PC-9 (cell line): ENCODE measurements around the gene DLEC1. TPM values are rescaled to one million over a fixed set of nuclear protein-coding genes. Genes with fewer than 3 reads are reported as not detected.

Source experiments
- BruUV-seq: library from RNA; stranded (reverse); fragments of 400-500 nt; replicated peaks from 2 replicates; lab custom pipeline; 2021; lab: Mats Ljungman, UMichigan
- CTCF ChIA-PET: fragments of 300-600 bp; sonication (Branson Sonifier 250); formaldehyde crosslinking; loops from one replicate; lab custom pipeline; 2022; ENCODE audit warnings: antibody characterized with exemption; lab: Charles Lee
- POLR2A ChIA-PET: fragments of 300-600 bp; sonication (Branson Sonifier 250); formaldehyde crosslinking; loops from one replicate; lab custom pipeline; 2022; ENCODE audit warnings: antibody characterized with exemption; ENCODE audit not compliant: unreplicated experiment; lab: Charles Lee
- DNase-seq, 2 experiments: peaks; one replicate each; pipeline versions ENCODE4 v3.0.0 to v3.0.0-alpha.2; 2015 to 2022; ENCODE audit warnings: mixed read lengths in 1 of 2
- H2AFZ ChIP-seq: fragments of 200-600 bp; sonication (generic); 2 replicates; pipeline ENCODE4 v1.8.1; 2017; ENCODE audit warnings: antibody characterized with exemption
- H3F3A ChIP-seq: fragments of 200-600 bp; sonication (generic); 2 replicates; pipeline ENCODE4 v1.8.1; 2017; ENCODE audit warnings: antibody characterized with exemption, mild to moderate bottlenecking, low read depth; ENCODE audit not compliant: insufficient read depth
- H3K27ac ChIP-seq: fragments of 200-600 bp; sonication (generic); 2 replicates; pipeline ENCODE4 v1.6.1; 2016; ENCODE audit warnings: mixed run types
- H3K27me3 ChIP-seq: fragments of 200-600 bp; sonication (generic); 2 replicates; pipeline ENCODE4 v1.6.1; 2016; ENCODE audit warnings: low read depth, mixed run types; ENCODE audit not compliant: insufficient read depth
- H3K36me3 ChIP-seq: fragments of 200-600 bp; sonication (generic); 2 replicates; pipeline ENCODE4 v1.6.1; 2016; ENCODE audit warnings: low read depth, mixed run types
- H3K4me1 ChIP-seq: fragments of 200-600 bp; sonication (generic); replicated peaks from 2 replicates; pipeline ENCODE4 v1.6.1; 2016; ENCODE audit warnings: mixed run types; ENCODE audit not compliant: insufficient read depth
- H3K4me2 ChIP-seq: fragments of 200-600 bp; sonication (generic); 2 replicates; pipeline ENCODE4 v1.6.1; 2017; ENCODE audit warnings: mixed run types
- H3K4me3 ChIP-seq: fragments of 200-600 bp; sonication (generic); 2 replicates; pipeline ENCODE4 v1.6.1; 2016; ENCODE audit warnings: mixed run types
- H3K79me2 ChIP-seq: fragments of 200-600 bp; sonication (generic); 2 replicates; pipeline ENCODE4 v1.6.1; 2017; ENCODE audit warnings: low read depth, mixed run types
- H3K9me2 ChIP-seq: fragments of 200-600 bp; sonication (generic); 2 replicates; pipeline ENCODE4 v1.8.1; 2017; ENCODE audit warnings: mild to moderate bottlenecking; ENCODE audit not compliant: insufficient read depth
- H3K9me3 ChIP-seq: fragments of 200-600 bp; sonication (generic); 2 replicates; pipeline ENCODE4 v1.8.1; 2016; ENCODE audit warnings: low read depth; ENCODE audit not compliant: insufficient read depth
- H4K20me1 ChIP-seq: fragments of 200-600 bp; sonication (generic); 2 replicates; pipeline ENCODE4 v1.8.1; 2017; ENCODE audit not compliant: insufficient read depth
- CTCF ChIP-seq: fragments of 200-600 bp; sonication (generic); conservative IDR thresholded peaks from 2 replicates; pipeline ENCODE4 v1.6.1; 2017; ENCODE audit warnings: mixed run types, antibody characterized with exemption, mild to moderate bottlenecking, moderate library complexity
- EZH2 ChIP-seq: fragments of 200-600 bp; sonication (generic); IDR thresholded peaks from 2 replicates; pipeline ENCODE4 v1.8.0; 2017; ENCODE audit warnings: antibody characterized with exemption, low read depth
- intact Hi-C: fragments of 100-400 bp; cut with micrococcal nuclease; formaldehyde crosslinking; loops from one replicate; pipeline ENCODE4 v1.10.0; 2022; ENCODE audit not compliant: unreplicated experiment
- total RNA-seq: library from RNA; stranded (reverse); gene quantifications from 2 replicates; pipeline ENCODE4 v1.2.3, GENCODE V29; 2021

The DLEC1 gene
- total RNA-seq, 1 experiment from 2014 or later: 0.35 TPM

- CTCF ChIA-PET: no interaction called here
- no peak overlapping the region for H2AFZ ChIP-seq
- H3K4me2 ChIP-seq: no peak overlapping the region
- no peaks in the 10 kb centered on the region for H3K4me1 ChIP-seq
- intact Hi-C loops: loop anchor here (10.0 kb wide), 1 partner anchor 337 kb away; the partner anchor contains the start of gene XYLB
- no peaks in the 10 kb centered on the region for H3K79me2 ChIP-seq
- no TSS peak for BruUV-seq
- H3K27me3 ChIP-seq: no peaks in the 10 kb centered on the region
- no peak overlapping the region for H3K4me3 ChIP-seq
- no peaks in the 10 kb centered on the region for H4K20me1 ChIP-seq
- no peak overlapping the region for H3K27ac ChIP-seq
- POLR2A ChIA-PET: no interaction called here
- no peaks in the 10 kb centered on the region for H3K9me2 ChIP-seq
- no peak for DNase-seq
- H3K36me3 ChIP-seq: no peaks in the 10 kb centered on the region
- no peaks in the 10 kb centered on the region for H3K9me3 ChIP-seq
- no peaks in the 10 kb centered on the region; the same call in 1 of the 2 replicates for H3F3A ChIP-seq
- TF ChIP-seq EZH2 (no peak), CTCF (no peak)
Observed at GRCh38 chr3:38007754-38008090, 31.3 kb upstream of the DLEC1 start.

- H4K20me1 ChIP-seq: no peaks in the 10 kb centered on the region
- intact Hi-C loops: loop anchor here (10.0 kb wide), 1 partner anchor 337 kb away; the partner anchor contains the start of gene XYLB
- ChIA-PET POLR2A (no interaction called here), CTCF (no interaction called here)
- no peaks in the 10 kb centered on the region for H3K9me2 ChIP-seq
- H3K36me3 ChIP-seq: no peaks in the 10 kb centered on the region
- H3K27me3 ChIP-seq: no peaks in the 10 kb centered on the region
- H2AFZ ChIP-seq: no peak overlapping the region
- no TSS peak for BruUV-seq
- H3K9me3 ChIP-seq: no peaks in the 10 kb centered on the region
- H3K4me2 ChIP-seq: no peak overlapping the region
- TF ChIP-seq EZH2 (no peak), CTCF (no peak)
- no peak overlapping the region for H3K27ac ChIP-seq
- no peak overlapping the region for H3K4me3 ChIP-seq
- H3K4me1 ChIP-seq: no peaks in the 10 kb centered on the region
- no peaks in the 10 kb centered on the region for H3K79me2 ChIP-seq
- no peaks in the 10 kb centered on the region; the same call in 1 of the 2 replicates for H3F3A ChIP-seq
- DNase-seq: no peak
Observed at GRCh38 chr3:38008191-38008701, 30.8 kb upstream of the DLEC1 start.

GRCh38 chr3:38008971-38009580 is 29.9 kb upstream of the DLEC1 start:
- POLR2A ChIA-PET: no interaction called here
- H3K27me3 ChIP-seq: no peaks in the 10 kb centered on the region
- no peak for TF ChIP-seq CTCF
- no peak for TF ChIP-seq EZH2
- no peak overlapping the region for H3K4me2 ChIP-seq
- no peak overlapping the region for H3K27ac ChIP-seq
- no peaks in the 10 kb centered on the region for H3K79me2 ChIP-seq
- DNase-seq: no peak
- no peaks in the 10 kb centered on the region for H3K4me1 ChIP-seq
- no peaks in the 10 kb centered on the region for H3K36me3 ChIP-seq
- H2AFZ ChIP-seq: no peak overlapping the region
- no TSS peak for BruUV-seq
- H3F3A ChIP-seq: no peaks in the 10 kb centered on the region
- H3K4me3 ChIP-seq: no peak overlapping the region
- intact Hi-C loops: loop anchor here (10.0 kb wide), 1 partner anchor 336 kb away; the partner anchor contains the start of gene XYLB
- no peaks in the 10 kb centered on the region for H3K9me3 ChIP-seq
- H3K9me2 ChIP-seq: no peaks in the 10 kb centered on the region
- CTCF ChIA-PET: no interaction called here
- H4K20me1 ChIP-seq: no peaks in the 10 kb centered on the region
